OCI-M2 (cell line): ENCODE results near the gene SPATA32.

ENCODE experiments used
- DNase-seq: peaks from one replicate; lab custom pipeline; 2025; ENCODE audit not compliant: unreplicated experiment; lab: John Stamatoyannopoulos, UW

SPATA32 gene

GRCh38 chr17:45230410-45230786 lies 31.5 kb downstream of the SPATA32 start:
- DNase-seq, result no peak

DNA sequence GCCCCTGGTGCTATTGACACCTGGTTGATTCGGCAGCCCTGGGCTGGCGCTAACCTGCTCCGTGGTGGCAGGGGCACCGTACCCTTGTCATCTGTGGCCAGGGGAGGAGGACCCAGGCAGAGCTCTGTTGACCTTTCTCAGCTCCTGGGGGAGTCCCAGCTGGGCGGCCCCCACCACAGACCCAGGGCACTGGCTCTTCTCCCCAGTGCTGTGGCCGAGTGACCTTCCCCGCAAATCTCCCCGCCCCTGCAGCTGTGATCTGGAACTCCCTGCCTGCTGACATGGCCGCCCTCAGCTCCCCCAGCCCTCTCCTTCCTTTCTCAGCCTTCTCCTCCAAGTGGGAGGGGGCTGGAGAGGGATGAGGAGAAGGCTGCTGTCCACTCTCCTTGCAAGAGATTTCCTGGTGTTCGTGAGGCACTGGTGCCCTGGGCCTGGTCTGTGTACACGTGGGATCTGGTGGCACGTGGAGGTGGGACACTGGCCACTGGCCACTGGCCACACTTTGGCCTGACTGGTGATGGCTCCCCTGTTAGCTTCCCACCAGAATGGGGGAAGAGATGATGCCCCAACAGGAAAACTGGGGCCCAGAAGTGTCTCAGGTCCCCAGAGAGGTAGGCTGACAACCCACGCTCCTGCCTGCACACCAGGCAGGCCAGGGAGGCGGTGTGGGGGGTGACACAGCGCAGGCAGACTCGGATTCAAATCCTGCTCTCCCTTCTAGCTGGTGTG lies 32.0 kb downstream of the SPATA32 start:
- DNase-seq, result no peak

DNA sequence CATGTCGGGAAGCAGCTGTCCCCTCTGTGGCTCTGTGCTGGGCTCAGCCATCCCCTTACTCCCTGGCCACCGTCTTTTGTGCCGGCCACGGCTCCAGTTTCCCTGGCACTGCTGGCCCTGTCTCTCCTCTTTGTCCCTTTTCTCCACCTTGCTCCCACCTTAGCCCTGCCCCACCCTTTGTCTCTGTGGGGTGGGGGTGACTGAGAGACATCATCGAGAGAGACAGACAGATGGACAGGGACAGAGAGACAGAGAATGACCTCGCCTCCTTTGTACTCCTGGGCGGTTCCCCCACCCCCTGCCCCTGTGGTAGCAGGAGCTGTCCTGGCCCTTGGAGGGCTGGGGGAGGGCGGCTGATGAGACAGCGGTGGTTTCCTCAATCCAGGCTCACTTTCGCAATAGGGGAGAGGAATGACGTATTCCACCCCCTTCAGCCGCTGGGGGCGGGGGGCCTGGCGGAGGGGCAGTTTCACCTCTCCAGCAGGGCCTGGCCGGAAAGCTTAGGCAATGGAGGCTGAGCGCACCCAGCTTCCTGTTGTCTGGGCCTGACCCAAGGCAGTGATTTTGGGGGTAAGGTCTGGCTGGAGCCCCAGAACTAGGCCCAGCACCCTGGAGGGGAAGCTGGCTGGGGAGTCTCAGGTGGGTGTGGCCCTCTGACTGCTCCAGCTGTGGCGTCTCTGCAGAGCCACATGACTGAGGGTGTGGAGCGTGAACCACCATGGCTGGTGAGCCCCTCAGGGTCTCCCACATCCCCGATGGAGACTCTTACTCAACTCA lies 32.9 kb downstream of the SPATA32 start:
- no peak for DNase-seq

DNA sequence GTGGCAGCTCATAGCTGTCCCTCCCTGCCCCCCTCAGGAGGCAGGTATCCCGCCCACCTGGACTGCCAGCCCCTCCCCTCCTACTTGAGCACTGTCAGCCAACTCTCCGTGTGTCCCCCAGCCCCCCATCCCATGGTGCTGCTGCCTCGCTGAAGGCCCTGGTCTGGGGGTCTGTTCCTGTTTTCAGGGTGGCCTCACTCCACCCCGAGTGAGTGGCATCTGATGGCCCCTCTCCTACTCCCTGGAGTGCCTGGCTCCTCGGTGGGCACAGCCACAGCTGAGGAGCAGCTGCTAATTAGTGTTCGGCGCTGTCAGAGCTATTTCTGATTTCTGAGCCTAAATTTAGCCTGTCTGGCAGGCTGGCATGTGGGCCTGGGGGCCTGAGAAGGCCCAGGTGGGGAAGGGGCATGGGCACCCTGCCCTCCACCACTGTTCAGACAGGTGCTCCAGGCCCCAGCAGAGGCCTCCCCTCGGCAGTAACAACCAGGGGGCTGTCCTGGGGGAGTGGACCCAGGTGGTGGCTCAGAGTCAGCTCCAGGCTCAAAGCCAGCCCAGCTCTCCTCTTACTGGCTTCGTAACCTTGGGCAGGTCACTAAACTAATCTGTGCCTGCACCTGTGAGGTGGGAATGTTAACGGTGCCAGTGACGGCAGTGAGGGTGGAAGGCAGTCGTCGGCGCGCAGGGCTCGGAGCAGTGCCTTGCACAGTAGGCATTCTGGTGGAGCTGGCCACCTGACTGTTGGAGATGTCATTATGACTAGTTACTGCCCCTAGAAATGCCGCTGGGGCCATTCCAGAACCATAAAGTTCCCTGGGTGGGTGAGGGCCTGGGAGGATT lies 33.8 kb downstream of the SPATA32 start:
- DNase-seq, result no peak

DNA sequence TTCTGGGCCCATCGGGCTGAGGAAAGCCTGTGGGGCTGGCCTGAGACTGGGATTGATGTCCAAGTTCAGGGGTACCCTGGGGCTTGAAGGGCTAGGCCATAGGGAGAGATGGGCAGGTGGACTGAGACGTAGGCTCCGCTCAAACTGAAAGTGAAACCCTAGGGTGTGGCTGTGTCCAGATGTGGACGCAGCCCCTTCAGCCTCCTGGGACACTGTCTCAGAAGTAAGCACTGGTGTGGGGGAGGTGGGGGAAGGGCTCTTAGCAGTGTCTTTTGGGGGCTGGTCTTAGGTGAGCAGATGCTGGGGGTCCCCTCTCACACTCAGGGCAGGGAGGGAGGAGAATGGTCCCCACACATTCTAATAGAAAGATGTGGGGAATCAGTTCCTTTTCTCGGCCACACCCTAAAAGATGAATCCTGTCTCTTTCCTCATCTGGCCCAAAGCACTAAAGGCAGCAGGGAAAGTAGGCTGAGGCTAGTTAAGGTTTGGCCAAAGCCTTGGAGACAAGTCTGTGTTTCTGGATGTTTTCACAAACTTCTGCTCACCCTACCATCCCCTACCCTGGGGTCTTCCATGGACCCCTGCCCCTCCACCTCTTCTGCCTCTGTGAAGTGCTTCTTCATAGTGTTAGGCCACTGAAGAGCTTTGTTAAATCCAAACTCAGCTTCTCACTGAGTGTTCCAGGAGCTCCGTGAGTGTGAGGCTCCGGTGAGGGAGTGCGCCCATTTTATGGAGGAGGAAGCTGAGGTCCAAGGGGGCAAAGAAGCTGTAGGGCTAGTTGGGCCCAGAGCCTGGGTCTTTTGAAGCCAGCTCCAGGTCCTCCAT lies 34.6 kb downstream of the SPATA32 start:
- no peak for DNase-seq

GRCh38 chr17:45226576-45226975 lies 35.3 kb downstream of the SPATA32 start:
- no peak for DNase-seq

- DNase-seq, result no peak
These were observed 35.8 kb downstream of the SPATA32 start for GRCh38 chr17:45225964-45226530.

DNA sequence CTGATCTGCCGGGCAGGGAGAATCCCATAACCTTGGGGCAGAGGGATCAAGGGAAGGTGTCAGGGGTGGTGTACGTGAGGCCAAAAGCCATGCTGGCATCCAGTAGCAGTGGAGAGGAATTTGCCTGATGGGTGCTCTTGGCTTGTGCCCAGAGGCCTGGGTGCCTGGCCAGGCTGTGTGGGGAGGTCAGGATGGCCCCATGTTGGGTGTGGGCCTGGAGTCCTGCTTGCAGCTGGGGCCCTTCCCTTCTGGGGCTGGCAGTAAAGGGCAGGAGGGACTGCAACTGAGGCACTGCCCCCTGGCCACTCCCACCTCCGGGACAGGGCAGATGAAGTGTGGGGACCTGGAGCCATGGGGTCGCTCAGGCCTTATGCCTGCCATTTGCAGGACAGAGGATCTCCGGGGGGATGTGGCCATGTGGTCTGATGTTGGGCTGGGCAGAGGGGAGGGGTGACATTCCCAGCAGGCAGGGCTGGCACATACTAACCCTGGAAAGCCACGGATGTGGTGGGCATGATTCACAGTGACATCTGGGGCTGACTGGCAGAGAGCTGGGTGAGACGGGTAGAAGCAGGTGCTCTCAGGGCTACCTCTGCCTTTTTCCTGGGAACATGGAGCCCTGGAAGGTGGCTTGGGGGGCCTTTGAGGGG lies 36.7 kb downstream of the SPATA32 start:
- DNase-seq, result no peak

- no peak for DNase-seq
These were observed 37.2 kb downstream of the SPATA32 start for GRCh38 chr17:45224671-45225050.

DNA sequence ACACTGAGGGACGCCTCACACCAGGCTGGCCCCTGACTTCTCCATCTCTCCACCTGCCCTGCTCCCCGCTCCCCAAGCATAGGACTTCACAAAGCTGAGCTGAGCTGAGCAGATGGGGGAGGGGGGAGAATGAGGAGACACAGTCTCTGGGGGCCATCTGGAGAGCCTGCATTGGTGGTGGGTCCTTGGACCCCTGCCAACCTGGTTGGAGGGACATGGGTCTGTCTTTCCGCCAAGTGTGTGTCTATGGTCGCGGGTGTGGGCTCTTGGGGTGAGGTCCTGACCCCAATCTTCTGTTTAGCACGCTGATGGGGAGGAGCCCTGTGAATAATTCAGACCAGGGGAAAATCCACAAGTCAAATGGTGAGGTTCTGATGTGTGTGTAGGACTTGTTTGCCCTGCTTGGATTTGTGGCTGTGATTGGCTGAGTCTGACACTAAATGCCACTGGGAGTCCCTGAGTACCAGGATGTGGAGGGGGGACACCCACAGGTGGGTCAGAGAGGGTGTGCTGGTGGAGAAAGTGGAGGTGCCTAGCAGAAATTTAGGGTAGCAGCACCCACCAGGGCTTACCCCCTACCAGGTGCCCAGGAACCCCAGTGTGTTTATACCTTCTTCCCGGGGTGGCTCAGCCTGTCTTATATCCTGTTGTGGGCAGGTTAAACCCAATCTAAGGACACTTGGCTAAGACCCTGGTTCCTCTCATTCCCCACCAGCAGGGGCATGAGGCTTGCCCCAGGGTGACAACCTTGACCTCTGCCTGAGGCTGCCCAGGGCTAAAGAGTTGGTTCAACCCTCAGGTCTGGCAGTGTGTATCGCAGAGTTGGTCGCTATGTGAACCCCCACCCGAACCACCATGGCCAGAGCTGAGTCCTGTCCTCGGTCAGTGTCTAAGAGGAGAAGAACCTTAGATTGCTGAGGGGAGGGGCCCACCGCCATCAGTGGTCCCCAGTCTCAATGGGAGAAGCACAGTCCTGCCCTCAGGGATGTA lies 38.1 kb downstream of the SPATA32 start:
- DNase-seq, result no peak

DNA sequence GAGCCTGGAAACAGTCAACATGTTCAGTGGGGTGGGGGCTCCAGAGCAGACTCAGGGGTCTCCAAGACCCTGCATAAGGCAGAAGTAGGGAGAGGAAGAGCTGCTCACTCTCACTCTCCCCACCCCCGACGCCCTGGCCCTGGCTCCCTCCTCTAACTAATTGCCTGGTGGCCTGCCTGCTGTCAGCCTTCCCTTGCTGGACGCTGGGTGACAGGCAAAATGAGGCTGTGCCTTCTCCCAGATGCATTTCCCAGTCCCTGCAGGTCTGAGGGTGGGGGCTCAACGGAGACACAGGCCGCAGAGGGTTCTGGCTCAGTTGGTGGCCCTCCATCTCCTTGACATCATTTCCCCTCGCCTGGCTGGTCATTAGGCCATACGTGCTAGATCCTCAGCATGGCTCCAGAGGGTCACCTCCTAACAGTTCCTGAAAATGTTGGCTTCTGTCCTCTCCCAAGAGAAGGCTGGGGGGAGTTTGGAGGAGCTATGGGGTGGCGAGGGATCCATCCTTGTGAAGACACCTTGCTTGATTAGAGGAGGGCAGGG lies 38.8 kb downstream of the SPATA32 start:
- no peak for DNase-seq

GRCh38 chr17:45222289-45222995 lies 39.5 kb downstream of the SPATA32 start:
- no peak for DNase-seq

DNA sequence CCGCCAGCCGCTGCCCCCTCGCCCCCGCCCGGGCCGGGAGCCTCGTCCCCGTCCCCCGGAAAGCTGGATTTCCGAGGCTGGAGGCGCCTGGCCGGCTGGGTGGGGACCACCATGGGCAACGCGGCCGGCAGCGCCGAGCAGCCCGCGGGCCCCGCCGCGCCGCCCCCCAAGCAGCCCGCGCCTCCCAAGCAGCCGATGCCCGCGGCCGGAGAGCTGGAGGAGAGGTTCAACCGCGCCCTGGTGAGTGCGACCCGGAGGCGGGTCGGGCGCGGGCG lies 39.9 kb downstream of the SPATA32 start:
- no peak for DNase-seq

DNA sequence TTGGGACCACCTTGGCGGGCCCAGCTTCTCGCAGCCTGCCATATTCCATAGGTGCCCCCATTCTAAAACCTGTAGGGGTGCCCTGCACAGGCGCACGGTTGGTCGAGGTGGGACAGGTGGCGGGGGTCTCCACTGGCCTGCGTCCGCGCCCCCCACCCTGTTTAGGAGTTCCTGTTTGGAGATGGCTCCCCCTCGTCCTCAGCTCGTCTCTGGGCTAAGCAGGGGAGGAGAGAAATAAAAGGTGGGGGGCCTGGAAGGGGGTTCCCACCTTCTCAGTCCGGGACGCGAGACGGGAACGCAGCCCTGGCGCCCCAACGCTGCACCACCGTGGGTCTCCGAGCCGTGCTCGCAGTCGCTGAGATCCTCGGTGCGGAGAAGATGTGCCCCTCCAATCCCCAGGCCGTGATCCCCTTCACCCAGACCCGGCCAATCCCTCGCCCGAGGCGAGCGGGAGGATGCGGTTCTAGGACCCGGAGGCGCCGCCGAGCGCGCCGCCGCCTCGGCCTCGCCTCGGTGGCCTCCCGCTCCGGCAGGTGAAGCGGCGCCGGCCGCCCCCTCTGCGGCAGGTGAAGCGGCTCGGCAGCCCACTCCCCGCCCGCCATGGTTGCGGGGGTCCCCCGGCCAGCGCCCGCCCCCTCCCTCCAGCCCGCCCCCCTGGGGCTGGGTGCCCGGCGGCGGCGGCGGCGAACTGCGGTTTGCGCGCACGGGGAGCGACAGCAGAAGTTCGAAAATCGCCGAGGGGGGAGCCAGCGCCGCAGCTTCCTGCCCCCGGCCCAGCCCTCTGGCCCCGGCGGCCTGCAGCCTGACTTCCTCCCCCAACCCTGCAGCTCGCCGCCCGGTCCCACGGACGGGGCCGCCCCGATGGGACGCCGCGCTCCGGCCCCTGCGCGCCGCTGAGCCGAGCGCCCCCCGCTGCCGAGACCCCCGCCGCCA lies 40.5 kb downstream of the SPATA32 start, which contains the start of gene FMNL1:
Gene FMNL1 (plus strand): TSS at position 805 of the 933 bp plus-strand sequence. CDS start 240 bp downstream, outside the sequence.
- no peak for DNase-seq

- DNase-seq, result no peak
These were observed 41.8 kb downstream of the SPATA32 start for GRCh38 chr17:45220079-45220478.

DNA sequence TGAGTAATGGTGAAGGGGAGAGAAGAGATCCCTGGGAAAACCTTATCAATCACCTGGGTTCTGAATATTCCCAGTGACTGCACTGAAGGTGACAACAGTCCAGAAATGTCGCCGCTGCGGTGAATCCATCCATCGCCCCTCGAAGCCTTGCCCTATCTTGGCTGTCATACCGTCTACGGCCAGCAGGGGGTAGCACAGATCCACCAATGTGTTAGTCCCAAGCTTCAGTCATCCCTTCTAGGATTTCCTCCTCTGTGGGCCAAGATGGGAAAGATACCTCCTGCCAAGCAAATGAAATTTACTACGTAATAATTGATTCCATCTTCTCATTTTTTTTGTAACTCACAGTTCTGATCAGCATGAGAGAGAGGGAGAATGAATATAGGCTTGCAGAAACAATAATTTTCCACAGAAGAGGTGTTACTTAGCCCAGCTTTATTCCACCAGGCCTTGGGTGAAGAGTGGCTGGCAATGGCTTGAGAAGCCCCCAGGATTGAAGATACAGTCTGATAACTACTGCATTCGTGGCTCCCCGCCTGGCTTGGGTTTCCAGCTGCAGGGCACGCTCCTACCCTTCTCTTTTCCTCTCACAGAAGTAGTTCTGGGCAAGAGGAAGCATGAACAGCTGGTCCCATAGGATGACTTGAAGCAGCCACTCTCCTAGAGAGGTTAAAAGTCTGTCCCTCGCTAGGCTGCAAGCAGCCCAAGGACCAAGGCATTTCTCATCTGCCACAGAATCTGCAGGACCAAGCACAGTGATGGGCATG lies 42.8 kb downstream of the SPATA32 start:
- no peak for DNase-seq
